ENCODE data around the gene COBL.

GRCh38 chr7:51148216-51148615, 168.4 kb downstream of the COBL start:
- TF ChIP-seq CTCF (conservative IDR thresholded peaks at IDR 0.05; ENCODE audit: low read length) (no peak), EZH2phosphoT487 (IDR thresholded peaks at IDR 0.05; ENCODE audit: borderline replicate concordance) (no peak)

Measured in Loucy (cell line).